Neural cell (in vitro differentiated cells): ENCODE data around the gene SPDYC. TPM values are rescaled to one million over a fixed set of nuclear protein-coding genes. Genes with fewer than 3 reads are reported as not detected.

Experiments
- H2AFZ ChIP-seq: fragments of 200-600, 300-800 bp; sonication (generic), shearing (Covaris generic); 2 replicates; pipeline ENCODE4 v1.6.0; 2014; ENCODE audit warnings: low read depth, mild to moderate bottlenecking, antibody characterized with exemption, low read length, moderate library complexity
- H3F3A ChIP-seq: fragments of 200-600 bp; shearing (Covaris generic); 2 replicates; pipeline ENCODE4 v1.6.1; 2016; ENCODE audit warnings: mild to moderate bottlenecking, moderate library complexity, mixed read lengths, antibody characterized with exemption, low read length; ENCODE audit not compliant: insufficient read depth, poor library complexity, severe bottlenecking
- H3K27ac ChIP-seq: fragments of 200-600, 300-800 bp; sonication (generic), shearing (Covaris generic); 2 replicates; pipeline ENCODE4 v1.5.1; 2014; ENCODE audit warnings: mild to moderate bottlenecking, low read length, moderate library complexity
- H3K27me3 ChIP-seq: fragments of 300-800, 200-600 bp; sonication (generic), shearing (Covaris generic); 2 replicates; pipeline ENCODE4 v1.6.0; 2014; ENCODE audit warnings: mild to moderate bottlenecking, low read depth, low read length, moderate library complexity; ENCODE audit not compliant: insufficient read depth
- H3K36me3 ChIP-seq: fragments of 300-800, 200-600 bp; sonication (generic), shearing (Covaris generic); 2 replicates; pipeline ENCODE4 v1.5.1; 2014; ENCODE audit warnings: mild to moderate bottlenecking, antibody characterized with exemption, low read length, moderate library complexity; ENCODE audit not compliant: insufficient read depth
- H3K4me2 ChIP-seq: fragments of 300-800, 200-600 bp; sonication (generic), shearing (Covaris generic); 2 replicates; pipeline ENCODE4 v1.6.0; 2014; ENCODE audit warnings: mild to moderate bottlenecking, low read length
- H3K4me3 ChIP-seq: fragments of 300-800, 200-600 bp; sonication (generic), shearing (Covaris generic); 2 replicates; pipeline ENCODE4 v1.5.1; 2014; ENCODE audit warnings: mild to moderate bottlenecking, low read length, moderate library complexity
- H3K79me2 ChIP-seq: fragments of 200-600 bp; shearing (Covaris generic); replicated peaks from 2 replicates; pipeline ENCODE4 v1.6.0; 2014; ENCODE audit warnings: mild to moderate bottlenecking, low read length, moderate library complexity; ENCODE audit not compliant: insufficient read depth
- H3K9ac ChIP-seq: fragments of 300-800, 200-600 bp; sonication (generic), shearing (Covaris generic); 2 replicates; pipeline ENCODE4 v1.6.1; 2016; ENCODE audit warnings: mild to moderate bottlenecking, low read length, mixed read lengths
- H3K9me2 ChIP-seq: fragments of 200-600 bp; shearing (Covaris generic); 2 replicates; pipeline ENCODE4 v1.6.1; 2016; ENCODE audit warnings: mild to moderate bottlenecking, low read length, mixed read lengths; ENCODE audit not compliant: insufficient read depth
- H3K9me3 ChIP-seq: fragments of 200-600, 300-800 bp; sonication (generic), shearing (Covaris generic); 2 replicates; pipeline ENCODE4 v1.6.1; 2016; ENCODE audit warnings: mild to moderate bottlenecking, mixed run types, low read length, moderate library complexity, mixed read lengths
- H4K20me1 ChIP-seq: fragments of 200-600 bp; shearing (Covaris generic); 2 replicates; pipeline ENCODE4 v1.6.1; 2016; ENCODE audit warnings: mild to moderate bottlenecking, mixed run types; ENCODE audit not compliant: insufficient read depth
- CTCF ChIP-seq: fragments of 450-650 bp; IDR thresholded peaks from 2 replicates; pipeline ENCODE4 v1.5.1; 2014; ENCODE audit warnings: antibody characterized with exemption, mild to moderate bottlenecking, moderate library complexity; ENCODE audit not compliant: poor library complexity, severe bottlenecking
- EP300 ChIP-seq: fragments of 450-650 bp; conservative IDR thresholded peaks from 2 replicates; pipeline ENCODE4 v1.6.1; 2014; ENCODE audit warnings: antibody characterized with exemption, mild to moderate bottlenecking, moderate library complexity; ENCODE audit not compliant: poor library complexity, severe bottlenecking
- EZH2 ChIP-seq: fragments of 200-600, 300-800 bp; shearing (Covaris generic), sonication (generic); IDR thresholded peaks from 2 replicates; pipeline ENCODE4 v1.6.1; 2014; ENCODE audit warnings: antibody characterized with exemption, low read length, borderline replicate concordance, mild to moderate bottlenecking; ENCODE audit not compliant: insufficient read depth, poor library complexity, severe bottlenecking
- MXI1 ChIP-seq: fragments of 450-650 bp; conservative IDR thresholded peaks from 2 replicates; pipeline ENCODE4 v1.6.1; 2014; ENCODE audit warnings: antibody characterized with exemption, mild to moderate bottlenecking; ENCODE audit not compliant: poor library complexity, severe bottlenecking
- POLR2AphosphoS5 ChIP-seq: IDR thresholded peaks from 2 replicates; pipeline ENCODE4 v1.6.1; 2012
- RAD21 ChIP-seq: fragments of 450-650 bp; conservative IDR thresholded peaks from 2 replicates; pipeline ENCODE4 v1.6.1; 2014; ENCODE audit warnings: antibody characterized with exemption, mild to moderate bottlenecking, moderate library complexity
- REST ChIP-seq: IDR thresholded peaks from 2 replicates; pipeline ENCODE4 v1.6.1; 2012; ENCODE audit warnings: borderline replicate concordance
- SMC3 ChIP-seq: fragments of 450-650 bp; conservative IDR thresholded peaks from 2 replicates; pipeline ENCODE4 v1.6.1; 2014; ENCODE audit warnings: antibody characterized with exemption, mild to moderate bottlenecking, moderate library complexity; ENCODE audit not compliant: poor library complexity
- TAF1 ChIP-seq: IDR thresholded peaks from 2 replicates; pipeline ENCODE4 v1.6.1; 2012; ENCODE audit warnings: low read depth
- polyA plus RNA-seq: library from polyadenylated mRNA; depleted of rRNA; stranded (reverse); fragments of >200 nt; gene quantifications from 2 replicates; pipeline ENCODE4 v1.2.3, GENCODE V29; 2014

SPDYC gene
- polyA plus RNA-seq, 1 donor from 2014 or later, result not detected

GRCh38 chr11:65180877-65181568, 11.0 kb downstream of the SPDYC start:
- H3K9ac ChIP-seq, result peak overlapping the region; percentile 97
- H3K79me2 ChIP-seq, result peaks cover 17% of the 10 kb centered on the region

More at GRCh38 chr11:65180877-65181568, 11.0 kb downstream of the SPDYC start:
- Histone ChIP-seq H4K20me1 (no peaks in the 10 kb centered on the region), H3F3A (no peaks in the 10 kb centered on the region), H3K4me2 (peak overlapping the region; percentile 55), H3K36me3 (no peaks in the 10 kb centered on the region), H3K27me3 (no peaks in the 10 kb centered on the region), H3K4me3 (peak overlapping the region; percentile 100), H2AFZ (peak overlapping the region; percentile 56), H3K27ac (peak overlapping the region; percentile 16), H3K9me3 (no peaks in the 10 kb centered on the region), H3K9me2 (no peaks in the 10 kb centered on the region)
- TF ChIP-seq TAF1 (no peak), RAD21 (peak; percentile 67), CTCF (peak; percentile 75), REST (peak; percentile 59), EP300 (peak; percentile 19), EZH2 (no peak), MXI1 (peak; percentile 40), SMC3 (peak; percentile 60), POLR2AphosphoS5 (peak; percentile 57)
